ENCODE results near the gene ATOH7. TPM values are rescaled to one million over a fixed set of nuclear protein-coding genes. Genes with fewer than 3 reads are reported as not detected.

The ATOH7 gene
- total RNA-seq, 1 donor from 2014 or later: not detected

DNA sequence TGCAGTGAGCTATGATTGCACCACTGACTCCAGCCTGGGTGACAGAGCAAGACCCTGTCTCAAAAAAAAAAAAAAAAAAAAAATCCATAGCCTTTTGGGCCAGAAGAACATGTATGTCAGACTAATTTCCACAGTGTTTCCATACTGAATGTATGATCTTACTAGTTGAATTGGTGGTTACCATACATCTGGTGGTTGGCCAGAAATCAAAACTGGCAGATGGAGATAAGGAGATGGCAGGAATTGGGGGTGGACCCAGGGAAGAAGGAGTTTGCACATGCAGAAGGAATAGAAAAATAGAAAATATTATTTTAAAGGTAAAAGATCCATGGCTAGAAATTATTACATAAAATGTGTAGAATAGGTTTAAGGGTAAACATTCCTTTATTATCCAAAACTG lies 3.7 kb upstream of the ATOH7 start:
- intact Hi-C loops (cut with micrococcal nuclease): no loop called here
- Mint-ChIP-seq H3K27ac (no peak overlapping the region), H3K4me1 (peaks cover 7% of the 10 kb centered on the region), H3K9me3 (no peaks in the 10 kb centered on the region), H3K4me3 (no peak overlapping the region), H3K27me3 (peaks cover 23% of the 10 kb centered on the region), H3K36me3 (ENCODE audit: low read depth) (no peaks in the 10 kb centered on the region)
- no peak for DNase-seq
- ChIA-PET CTCF (interaction anchor here (0.9 kb wide), 1 partner anchor 71 kb away, joined by 3 read pairs; no protein-coding TSS in a partner anchor), POLR2A (interaction anchor here (0.6 kb wide), 1 partner anchor 218 kb away, joined by 4 read pairs; no protein-coding TSS in a partner anchor)
- no peak for ATAC-seq (ENCODE audit: low read depth)
- TF ChIP-seq, protein P1, sequence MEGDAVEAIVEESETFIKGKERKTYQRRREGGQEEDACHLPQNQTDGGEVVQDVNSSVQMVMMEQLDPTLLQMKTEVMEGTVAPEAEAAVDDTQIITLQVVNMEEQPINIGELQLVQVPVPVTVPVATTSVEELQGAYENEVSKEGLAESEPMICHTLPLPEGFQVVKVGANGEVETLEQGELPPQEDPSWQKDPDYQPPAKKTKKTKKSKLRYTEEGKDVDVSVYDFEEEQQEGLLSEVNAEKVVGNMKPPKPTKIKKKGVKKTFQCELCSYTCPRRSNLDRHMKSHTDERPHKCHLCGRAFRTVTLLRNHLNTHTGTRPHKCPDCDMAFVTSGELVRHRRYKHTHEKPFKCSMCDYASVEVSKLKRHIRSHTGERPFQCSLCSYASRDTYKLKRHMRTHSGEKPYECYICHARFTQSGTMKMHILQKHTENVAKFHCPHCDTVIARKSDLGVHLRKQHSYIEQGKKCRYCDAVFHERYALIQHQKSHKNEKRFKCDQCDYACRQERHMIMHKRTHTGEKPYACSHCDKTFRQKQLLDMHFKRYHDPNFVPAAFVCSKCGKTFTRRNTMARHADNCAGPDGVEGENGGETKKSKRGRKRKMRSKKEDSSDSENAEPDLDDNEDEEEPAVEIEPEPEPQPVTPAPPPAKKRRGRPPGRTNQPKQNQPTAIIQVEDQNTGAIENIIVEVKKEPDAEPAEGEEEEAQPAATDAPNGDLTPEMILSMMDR (IDR thresholded peaks at IDR 0.05): no peak

DNA sequence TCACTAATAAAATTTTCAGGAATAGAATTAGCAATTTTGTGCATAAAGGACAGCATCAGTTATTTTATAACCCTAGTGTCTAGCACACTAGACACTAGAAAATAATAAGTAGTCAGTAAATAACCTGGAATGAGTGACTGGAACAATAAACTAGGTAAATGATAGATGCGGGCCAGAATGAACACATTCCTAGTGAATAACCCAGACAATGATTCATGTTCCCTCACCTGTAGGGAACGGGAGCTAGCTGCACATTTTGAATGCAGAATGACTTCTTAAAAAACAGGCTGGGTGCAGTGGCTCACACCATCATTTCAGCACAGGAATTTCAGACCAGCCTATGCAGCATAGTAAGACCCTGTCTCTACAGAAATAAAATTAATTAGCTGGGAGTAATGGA lies 3.2 kb upstream of the ATOH7 start:
- POLR2A ChIA-PET: interaction anchor here (0.6 kb wide), 1 partner anchor 217 kb away, joined by 4 read pairs; no protein-coding TSS in a partner anchor
- intact Hi-C loops (cut with micrococcal nuclease): no loop called here
- Mint-ChIP-seq H3K36me3 (ENCODE audit: low read depth) (no peaks in the 10 kb centered on the region), H3K27me3 (peaks cover 25% of the 10 kb centered on the region), H3K27ac (no peak overlapping the region), H3K4me3 (no peak overlapping the region), H3K4me1 (peaks cover 8% of the 10 kb centered on the region), H3K9me3 (no peaks in the 10 kb centered on the region)
- no peak for DNase-seq
- CTCF ChIA-PET: no interaction called here
- TF ChIP-seq, protein P1 (IDR thresholded peaks at IDR 0.05): no peak
- no peak for ATAC-seq (ENCODE audit: low read depth)

DNA sequence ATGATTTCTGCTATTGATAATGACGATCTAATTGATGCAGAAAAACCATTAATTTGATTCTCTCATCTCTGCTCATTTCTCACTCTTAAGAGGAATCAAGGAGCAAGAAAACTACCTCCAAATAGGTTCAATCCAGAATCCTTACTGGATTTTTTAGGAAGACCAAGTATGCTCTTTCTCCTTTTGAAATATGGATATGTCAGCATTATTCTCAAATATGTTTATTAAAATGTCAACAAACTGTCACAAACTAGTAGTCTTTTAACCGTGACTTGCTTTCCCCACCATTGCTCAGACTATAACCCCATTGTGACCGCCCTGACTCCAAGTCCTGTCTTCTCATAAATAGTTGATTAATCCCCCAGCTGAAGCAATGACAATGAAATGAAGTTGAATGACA lies 1.1 kb upstream of the ATOH7 start:
- Mint-ChIP-seq H3K9me3 (no peaks in the 10 kb centered on the region), H3K4me3 (no peak overlapping the region), H3K4me1 (peaks cover 8% of the 10 kb centered on the region), H3K27me3 (peaks cover 33% of the 10 kb centered on the region), H3K36me3 (ENCODE audit: low read depth) (no peaks in the 10 kb centered on the region), H3K27ac (no peak overlapping the region)
- ChIA-PET CTCF (no interaction called here), POLR2A (no interaction called here)
- DNase-seq (no peak), ATAC-seq (ENCODE audit: low read depth) (no peak)
- intact Hi-C loops (cut with micrococcal nuclease): loop anchor here (5.0 kb wide), 1 partner anchor 69 kb away; no protein-coding TSS in a partner anchor
- TF ChIP-seq, protein P1 (IDR thresholded peaks at IDR 0.05): no peak

DNA sequence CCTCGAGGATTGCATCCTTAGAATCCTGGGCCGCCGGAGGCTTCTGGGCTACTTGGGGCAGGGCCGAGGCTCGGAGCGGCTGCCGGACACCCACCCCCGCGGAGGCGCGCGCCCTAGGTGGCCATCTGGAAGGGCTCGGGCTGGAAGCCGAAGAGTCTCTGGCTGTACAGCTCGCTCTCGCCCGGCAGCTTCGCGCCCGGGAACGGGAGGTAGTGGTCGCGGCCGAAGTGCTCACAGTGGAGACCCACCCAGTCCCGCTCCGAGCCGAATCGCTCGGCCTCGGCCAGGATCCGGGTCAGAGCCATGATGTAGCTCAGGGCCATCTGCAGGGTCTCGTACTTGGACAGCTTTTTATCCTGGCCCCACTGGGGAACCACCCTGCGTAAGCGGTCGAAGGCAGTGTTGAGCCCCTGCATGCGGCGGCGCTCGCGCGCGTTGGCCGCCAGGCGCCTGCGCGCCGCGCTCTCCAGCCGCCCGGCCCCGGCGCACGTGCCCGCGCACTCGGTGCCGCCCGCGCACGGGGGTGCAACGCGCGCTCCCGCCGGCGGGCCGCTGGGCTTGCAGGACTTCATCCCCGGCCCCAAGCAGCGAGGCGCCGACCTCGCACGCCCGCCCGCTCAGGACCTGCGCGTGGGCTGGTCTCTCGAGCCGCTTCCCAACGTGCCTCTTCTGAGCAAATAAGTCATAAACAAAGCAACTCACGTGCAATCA lies 652 bp downstream of the ATOH7 start:
- Mint-ChIP-seq H3K27me3 (peaks cover 38% of the 10 kb centered on the region), H3K36me3 (ENCODE audit: low read depth) (no peaks in the 10 kb centered on the region), H3K9me3 (no peaks in the 10 kb centered on the region), H3K4me3 (peak overlapping the region; percentile 81), H3K4me1 (peaks cover 8% of the 10 kb centered on the region), H3K27ac (no peak overlapping the region)
- ATAC-seq (ENCODE audit: low read depth): peak; percentile 85
- TF ChIP-seq, protein P1 (IDR thresholded peaks at IDR 0.05): no peak
- intact Hi-C loops (cut with micrococcal nuclease): loop anchor here (1.0 to 5.0 kb wide), 2 partner anchors 71 to 100 kb away; no protein-coding TSS in a partner anchor
- DNase-seq: peak; percentile 46
- CTCF ChIA-PET: interaction anchor here (0.7 to 2.8 kb wide), 3 partner anchors 18 to 117 kb away, joined by 3 to 24 read pairs (median 4); no protein-coding TSS in a partner anchor
- POLR2A ChIA-PET: interaction anchor here (1.2 kb wide), 1 partner anchor 101 kb away, joined by 5 read pairs; the partner anchor contains the start of gene HNRNPH3

DNA sequence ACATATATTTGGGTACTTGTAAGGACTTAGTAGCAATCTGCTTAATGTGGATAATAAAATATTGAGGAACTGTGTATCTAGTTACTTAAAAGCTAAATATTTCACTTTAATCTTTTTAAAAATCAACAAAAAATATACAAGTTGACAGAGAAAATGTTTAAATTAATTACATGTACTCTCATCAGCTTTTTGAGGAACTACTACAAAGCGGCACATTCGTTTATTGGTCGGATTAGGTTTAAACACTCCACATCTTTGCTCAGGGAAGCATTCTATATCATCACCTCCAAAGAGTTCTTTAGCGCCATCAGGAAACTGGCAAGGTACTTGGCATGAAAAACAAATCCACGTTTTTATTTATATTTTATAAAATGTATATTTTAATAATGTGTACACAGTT lies 1.6 kb downstream of the ATOH7 start:
- Mint-ChIP-seq H3K27me3 (peaks cover 38% of the 10 kb centered on the region), H3K4me3 (peak overlapping the region; percentile 81), H3K36me3 (ENCODE audit: low read depth) (no peaks in the 10 kb centered on the region), H3K27ac (no peak overlapping the region), H3K4me1 (peaks cover 8% of the 10 kb centered on the region), H3K9me3 (no peaks in the 10 kb centered on the region)
- DNase-seq (no peak), ATAC-seq (ENCODE audit: low read depth) (no peak)
- ChIA-PET CTCF (interaction anchor here (1.8 to 2.8 kb wide), 2 partner anchors 72 to 118 kb away, joined by 4 to 24 read pairs; no protein-coding TSS in a partner anchor), POLR2A (interaction anchor here (0.6 to 1.2 kb wide), 2 partner anchors 102 to 103 kb away, joined by 3 to 5 read pairs; partner anchors contain the start of gene HNRNPH3)
- intact Hi-C loops (cut with micrococcal nuclease): loop anchor here (5.0 kb wide), 1 partner anchor 72 kb away; no protein-coding TSS in a partner anchor
- TF ChIP-seq, protein P1 (IDR thresholded peaks at IDR 0.05): no peak
